ENCODE data around the gene KIAA1191.
A peak's percentile ranks its signal among the peaks of the same experiment; 100 is the strongest.
"Not testable (repeated sequence)": the region's sequence is repeated elsewhere in the genome, so short reads cannot be mapped to it uniquely, and the experiment has no call there.

Gene KIAA1191, protein sequence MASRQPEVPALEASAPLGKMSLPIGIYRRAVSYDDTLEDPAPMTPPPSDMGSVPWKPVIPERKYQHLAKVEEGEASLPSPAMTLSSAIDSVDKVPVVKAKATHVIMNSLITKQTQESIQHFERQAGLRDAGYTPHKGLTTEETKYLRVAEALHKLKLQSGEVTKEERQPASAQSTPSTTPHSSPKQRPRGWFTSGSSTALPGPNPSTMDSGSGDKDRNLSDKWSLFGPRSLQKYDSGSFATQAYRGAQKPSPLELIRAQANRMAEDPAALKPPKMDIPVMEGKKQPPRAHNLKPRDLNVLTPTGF

DNA sequence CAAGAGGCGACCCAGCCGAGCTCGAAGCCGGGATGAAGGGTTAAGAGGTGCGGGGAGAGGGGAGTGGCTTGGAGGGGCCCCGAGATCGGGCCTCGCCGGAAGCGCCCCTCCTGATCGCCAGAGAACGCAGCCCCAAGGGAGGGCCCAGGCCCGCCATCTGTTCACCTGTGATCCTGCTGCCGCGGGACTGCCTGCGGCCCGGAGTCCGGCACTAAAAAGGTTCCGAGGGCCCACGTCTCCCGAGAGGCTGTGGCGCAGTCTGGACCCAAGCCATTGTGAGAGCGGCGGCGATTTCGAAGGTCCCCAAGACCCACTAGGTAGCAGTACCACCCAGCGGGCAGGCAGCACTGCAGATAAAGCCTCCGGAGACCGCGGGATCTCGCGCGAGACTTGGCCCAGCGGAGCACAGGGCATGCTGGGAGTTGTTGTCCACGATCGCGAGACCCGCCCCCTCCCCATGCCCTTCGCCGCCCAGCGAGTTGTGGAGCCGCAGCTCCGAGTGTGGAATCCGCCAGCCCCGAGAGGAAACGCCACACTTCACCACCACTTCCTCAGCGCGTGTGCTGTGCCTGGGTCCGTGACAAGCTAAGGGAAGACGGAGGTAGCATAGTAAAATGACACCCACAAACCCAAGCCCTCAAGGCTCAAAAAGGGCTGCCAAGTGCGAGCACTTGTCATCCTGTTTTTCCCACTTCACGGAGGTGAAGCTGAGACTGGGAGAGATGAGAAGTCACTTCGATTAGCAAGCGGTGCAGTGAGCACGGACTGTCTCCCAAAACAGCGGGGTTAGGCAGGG is at the start of gene KIAA1191:
Gene KIAA1191 (minus strand): TSS at position 328 of the 796 bp plus-strand sequence. CDS start 2,256 bp downstream, outside the sequence.
- DNase-seq (ENCODE audit: low read depth): peak; percentile 81

DNA sequence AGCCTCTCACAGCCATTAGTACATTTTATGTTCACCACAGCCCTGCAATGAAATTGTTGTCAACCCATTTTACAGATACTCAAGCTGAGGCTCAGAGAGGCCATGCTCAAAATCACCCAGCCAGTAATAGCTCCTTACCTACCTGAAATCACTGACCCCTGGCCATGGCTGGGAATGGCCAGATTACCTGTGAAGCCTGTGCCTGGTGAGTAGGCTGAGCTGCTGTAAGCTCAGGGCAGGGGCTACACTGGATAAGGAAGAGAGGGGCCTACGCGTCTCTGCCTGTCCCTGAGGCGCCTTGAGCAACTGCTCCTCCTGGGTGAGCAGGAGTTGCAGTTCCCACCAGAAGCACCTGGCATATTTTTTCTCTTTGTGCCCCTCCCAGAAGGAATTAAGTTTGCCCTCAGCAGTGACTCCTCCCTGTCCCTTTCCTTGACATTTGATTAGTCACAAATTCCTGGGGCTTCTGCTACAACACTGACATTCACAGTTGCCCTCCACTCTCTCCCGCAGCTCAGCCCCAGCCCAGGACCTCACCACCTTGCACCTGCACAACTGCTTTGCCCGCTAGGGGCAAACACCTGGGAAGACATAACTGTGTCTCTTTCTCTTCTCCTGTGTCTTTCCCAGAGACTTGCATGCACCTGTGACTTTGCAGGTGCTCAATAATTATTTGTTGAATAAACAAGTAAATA is 49.1 kb upstream of the KIAA1191 start:
- DNase-seq (ENCODE audit: low read depth): no peak

- no peak for DNase-seq (ENCODE audit: low read depth)
These were observed 48.2 kb upstream of the KIAA1191 start for GRCh38 chr5:176409765-176410164.

GRCh38 chr5:176408590-176408989 is 47.0 kb upstream of the KIAA1191 start:
- DNase-seq (ENCODE audit: low read depth): no peak

DNA sequence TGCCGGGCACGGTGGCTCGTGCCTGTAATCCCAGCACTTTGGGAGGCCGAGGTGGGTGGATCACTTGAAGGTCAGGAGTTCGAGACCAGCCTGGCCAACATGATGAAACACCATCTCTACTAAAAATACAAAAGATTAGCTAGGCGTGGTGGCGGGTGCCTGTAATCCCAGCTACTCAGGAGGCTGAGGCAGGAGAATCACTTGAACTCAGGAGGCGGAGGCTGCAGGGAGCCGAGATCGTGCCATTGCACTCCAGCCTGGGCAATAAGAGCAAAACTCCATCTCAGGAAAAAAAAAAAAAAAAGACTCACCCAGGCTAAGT is 46.6 kb upstream of the KIAA1191 start:
- not testable (repeated sequence) for DNase-seq (ENCODE audit: low read depth)

DNA sequence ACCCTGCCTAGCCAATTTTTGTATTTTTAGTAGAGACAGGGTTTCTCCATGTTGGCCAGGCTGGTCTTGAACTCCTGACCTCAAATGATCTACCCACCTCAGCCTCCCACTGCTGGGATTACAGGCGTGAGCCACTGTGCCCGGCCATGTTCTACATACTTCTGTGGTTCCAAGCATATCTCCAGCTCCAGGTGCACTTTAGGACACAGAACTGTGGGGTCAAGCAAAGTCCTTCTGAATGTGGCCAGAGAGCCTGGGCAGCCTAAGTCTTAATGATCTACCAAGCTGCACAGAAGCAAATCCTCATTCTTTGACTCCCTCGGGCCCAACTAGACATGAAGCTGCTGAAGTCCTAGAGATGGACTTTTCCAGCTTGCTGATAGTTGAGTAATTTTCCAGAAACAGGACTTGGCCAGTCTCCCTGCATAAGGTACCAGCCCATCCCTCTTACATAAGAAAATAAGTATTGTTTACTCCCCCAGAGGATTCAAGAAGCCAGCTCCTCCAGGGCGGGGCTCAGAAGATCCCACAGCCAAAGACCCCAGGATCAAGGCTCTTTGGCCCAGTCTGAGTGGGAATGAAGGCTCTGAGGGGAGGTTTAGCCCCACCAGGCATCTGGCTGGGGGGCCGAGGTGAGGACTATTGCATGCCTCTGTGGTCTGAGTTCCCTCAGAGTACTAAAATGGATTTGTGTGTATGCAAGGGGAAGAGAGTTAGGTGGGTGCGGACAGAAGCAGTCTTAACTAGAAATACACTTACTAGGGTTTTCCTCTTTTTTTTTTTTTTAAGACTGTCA is 46.1 kb upstream of the KIAA1191 start:
- peak; percentile 22 for DNase-seq (ENCODE audit: low read depth)

DNA sequence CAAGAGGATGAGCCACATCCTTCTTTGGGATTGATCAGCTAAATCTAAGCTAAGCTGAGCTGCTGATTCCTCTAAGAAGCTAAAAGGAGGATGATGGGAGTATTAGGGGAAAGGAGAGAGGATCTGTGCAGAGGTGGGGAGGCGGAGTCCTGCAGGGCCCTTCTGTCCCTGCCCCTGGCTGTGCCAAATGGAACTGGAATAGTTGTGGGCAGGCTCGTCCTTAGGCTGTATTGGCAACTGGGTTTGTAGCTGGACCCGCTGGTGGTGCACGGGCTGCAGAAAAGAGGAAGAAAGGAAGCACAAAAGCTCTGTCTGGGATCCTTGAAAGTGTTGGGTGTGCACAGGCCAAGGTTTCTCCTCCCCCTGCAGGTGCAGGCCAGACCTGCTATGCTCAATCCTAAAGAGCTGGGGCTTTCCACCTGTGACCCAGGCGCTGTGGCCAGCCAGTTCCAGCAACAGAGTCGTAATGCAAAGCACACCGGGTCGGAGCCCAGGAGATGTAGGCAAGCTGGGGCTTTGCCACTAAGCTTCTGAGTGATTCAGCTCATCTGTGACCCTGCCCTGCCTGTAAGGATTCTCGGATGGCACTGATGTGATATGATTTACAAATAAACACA is 45.0 kb upstream of the KIAA1191 start:
- DNase-seq (ENCODE audit: low read depth): no peak

GRCh38 chr5:176405656-176406435 is 44.3 kb upstream of the KIAA1191 start:
- DNase-seq (ENCODE audit: low read depth): no peak

DNA sequence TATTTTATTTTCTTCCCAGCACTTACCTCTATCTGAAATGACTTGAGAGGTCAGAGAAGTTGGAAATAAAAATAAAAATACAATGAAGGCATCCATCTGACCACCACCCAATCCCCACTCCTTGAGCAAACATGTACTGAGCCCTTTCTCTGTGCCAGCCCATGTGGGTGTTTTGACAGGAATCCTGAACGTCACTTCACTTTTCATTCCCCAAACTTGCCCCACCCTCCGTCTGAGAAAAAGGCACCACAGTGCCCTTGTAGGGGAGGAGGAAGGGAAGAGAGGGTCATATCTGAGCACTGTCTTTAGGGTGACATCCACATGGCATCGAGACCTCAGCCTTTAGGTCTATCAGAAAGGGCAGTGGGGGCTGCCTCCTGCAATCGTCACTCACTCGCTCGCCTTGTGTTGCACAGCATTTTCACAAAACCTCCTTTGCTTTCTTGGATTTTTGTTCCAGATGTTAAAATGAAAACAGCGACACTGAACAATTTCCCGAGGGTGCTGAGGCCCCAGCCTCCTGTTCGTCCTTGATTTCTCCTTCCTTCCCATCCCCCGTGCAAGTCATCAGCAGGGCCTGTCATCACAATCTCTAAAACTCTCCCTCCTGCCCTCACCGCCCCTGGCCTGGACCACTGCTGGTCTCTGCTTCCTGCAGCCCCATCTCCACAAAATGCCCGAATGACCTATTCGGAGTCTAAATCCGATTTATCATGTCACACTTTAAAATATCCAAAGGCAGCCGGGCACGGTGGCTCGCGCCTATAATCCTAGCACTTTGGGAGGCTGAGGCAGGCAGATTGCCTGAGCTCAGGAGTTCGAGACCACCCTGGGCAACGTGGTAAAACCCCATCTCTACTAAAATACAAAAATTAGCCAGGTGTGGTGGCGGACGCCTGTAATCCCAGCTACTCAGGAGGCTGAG is 40.0 kb upstream of the KIAA1191 start:
- no peak for DNase-seq (ENCODE audit: low read depth)

GRCh38 chr5:176400382-176401156 is 39.0 kb upstream of the KIAA1191 start:
- DNase-seq (ENCODE audit: low read depth): no peak

DNA sequence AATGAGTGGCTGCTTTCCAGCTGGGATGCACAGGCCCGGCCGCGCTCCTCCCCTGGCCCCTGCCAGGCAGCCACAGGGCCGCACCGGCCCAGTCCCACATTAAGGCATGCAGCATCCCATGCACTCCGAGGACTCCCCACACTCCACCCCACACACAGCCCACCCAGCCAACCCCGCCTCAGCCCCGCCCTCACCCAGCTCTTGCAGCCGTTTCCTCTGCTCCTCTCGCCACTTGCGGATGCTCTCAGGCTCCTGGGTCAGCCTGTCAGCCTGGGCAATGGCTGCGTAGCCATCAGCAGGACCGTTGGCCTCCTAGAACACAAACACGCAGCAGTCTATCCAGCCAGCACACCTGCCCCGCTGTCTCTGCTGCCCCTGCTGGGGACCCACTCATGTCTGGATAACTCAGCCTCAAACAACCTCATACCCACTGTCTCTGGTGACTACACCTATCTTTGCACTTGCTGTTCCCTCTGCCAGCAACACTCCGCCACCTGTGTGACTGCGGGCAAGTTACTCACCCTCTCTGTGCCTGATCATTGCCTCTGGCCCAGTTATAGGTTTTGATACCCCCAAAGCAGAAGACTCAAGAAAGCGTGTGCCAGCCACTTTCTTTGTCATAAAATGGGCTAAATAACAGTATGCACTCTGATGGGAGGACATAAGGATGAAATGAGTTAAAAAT is 36.3 kb upstream of the KIAA1191 start:
- no peak for DNase-seq (ENCODE audit: low read depth)

DNA sequence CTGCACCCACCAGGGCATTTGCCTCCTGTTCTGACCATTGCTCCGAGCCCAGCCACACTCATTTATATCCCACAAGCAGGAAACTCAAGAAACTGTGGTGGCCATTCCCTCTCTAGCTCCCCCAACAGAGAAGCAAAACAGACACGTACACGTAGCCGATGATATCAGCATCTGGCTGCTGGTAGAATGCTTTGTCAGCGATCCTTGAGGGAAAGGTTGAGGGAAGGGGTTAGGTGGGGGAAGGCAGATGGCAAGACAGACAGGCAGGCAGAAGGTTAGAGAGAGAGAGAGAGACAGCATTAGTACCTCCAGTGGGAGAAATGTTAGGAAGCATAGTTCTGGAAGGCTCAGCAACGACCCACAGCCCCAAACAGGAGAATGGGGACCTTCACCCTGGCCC is 34.8 kb upstream of the KIAA1191 start:
- DNase-seq (ENCODE audit: low read depth): no peak

DNA sequence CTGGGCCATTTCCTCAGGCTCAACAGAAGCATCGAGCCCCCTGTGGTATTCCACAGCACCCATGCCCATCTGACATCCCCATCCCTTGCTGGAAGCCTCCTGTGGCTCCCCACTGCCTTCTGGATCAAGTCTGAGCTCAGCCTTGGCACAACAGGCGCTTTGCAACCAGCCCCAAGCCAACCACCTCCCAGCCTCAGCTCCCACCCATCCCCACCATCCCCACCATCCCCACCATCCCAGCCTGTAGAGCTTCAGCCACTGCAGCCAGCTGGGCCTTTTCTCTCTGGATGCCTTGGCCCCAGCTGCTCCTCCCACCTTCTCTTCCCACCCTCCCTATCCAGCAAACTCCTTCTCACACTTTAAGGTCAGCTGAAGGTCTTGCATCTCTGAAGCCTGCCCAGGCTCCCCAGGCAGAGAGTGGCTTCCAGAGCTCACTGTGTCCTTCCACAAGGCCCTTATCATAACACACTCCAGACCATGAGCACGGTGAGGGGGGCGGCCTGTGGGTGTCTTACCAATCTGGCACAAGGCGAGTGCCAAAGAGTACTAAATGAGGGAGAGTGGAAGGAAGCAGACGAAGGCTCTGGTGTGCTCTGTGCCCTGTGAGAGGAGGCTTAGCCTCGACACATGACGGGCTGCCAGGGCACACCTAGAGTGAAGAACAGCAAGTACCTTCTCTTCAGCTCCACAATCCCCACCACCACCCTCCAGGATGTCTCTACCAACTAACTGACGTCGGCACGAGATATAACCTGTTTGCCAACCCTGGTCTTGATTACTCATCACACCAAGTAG is 33.5 kb upstream of the KIAA1191 start:
- no peak for DNase-seq (ENCODE audit: low read depth)

GRCh38 chr5:176394096-176394495 is 32.5 kb upstream of the KIAA1191 start:
- DNase-seq (ENCODE audit: low read depth): no peak

- no peak for DNase-seq (ENCODE audit: low read depth)
These were observed 31.0 kb upstream of the KIAA1191 start for GRCh38 chr5:176392526-176392925.

DNA sequence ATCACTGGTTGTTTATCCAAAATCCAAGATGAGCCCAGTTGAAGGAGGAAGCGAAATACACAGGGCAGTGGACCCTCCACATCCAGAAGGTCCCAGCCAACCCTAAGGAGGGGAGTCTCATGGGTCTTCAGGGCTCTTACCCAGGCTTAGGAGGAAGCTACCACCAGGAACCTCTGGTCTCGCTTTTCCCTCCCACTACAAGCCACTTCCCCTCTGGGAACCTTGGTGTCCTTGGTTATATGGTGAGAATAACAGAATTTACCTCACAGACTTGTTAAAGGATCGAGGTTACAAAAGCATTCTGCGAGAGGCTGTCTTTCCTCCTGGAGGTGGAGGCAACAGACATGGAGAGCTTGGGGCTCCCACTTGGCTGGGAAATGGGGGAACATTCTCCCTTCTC is 30.4 kb upstream of the KIAA1191 start:
- DNase-seq (ENCODE audit: low read depth): no peak

GRCh38 chr5:176391479-176391878 is 29.9 kb upstream of the KIAA1191 start:
- DNase-seq (ENCODE audit: low read depth): no peak
